HG03135 (cell line): ENCODE data around the gene STK24.
"Not testable (repeated sequence)": the region's sequence is repeated elsewhere in the genome, so short reads cannot be mapped to it uniquely, and the experiment has no call there.

Source experiments
- ATAC-seq: cut with Tn5 transposase; IDR thresholded peaks from one replicate; pipeline ENCODE4 v1.9.1; 2021; ENCODE audit warnings: mild to moderate bottlenecking, moderate library complexity; ENCODE audit not compliant: unreplicated experiment

STK24 gene

DNA sequence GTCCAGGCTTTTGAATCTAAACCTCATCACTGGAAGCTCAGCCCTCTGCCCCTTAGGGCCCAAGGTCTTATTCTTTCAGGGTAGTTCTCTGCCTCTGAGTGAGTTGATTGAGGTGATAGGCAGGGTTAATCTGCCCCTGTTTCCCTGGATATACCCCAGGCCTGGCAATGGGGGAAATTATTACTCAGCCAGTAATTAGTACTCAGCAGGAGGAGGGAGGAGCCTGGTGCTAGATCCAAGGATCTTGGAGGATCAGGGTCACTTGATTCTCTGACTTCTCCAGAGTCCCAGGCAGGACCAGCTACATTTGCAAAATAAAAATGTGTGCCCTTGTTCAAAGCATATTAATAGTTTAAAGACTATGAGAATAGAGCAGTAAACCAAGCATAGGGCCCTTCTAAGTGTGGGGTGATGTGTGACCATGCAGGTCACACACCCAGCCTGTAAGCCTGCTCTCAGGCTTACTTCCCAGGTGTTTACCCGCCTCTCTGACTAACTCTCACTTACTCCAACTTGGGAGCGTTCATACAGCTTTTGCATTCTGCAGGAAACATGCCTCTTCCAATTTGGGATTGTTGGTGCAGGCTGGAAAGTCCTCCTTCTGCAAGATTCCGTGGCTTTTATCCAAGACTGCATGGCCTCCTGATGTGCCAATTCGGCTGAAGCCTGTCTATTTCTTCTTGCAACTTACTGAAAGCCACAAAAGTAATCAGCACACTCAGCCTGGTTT is 7.9 kb upstream of the STK24 start:
- no peak for ATAC-seq

GRCh38 chr13:98582947-98583346 is 6.0 kb upstream of the STK24 start:
- ATAC-seq, result no peak

GRCh38 chr13:98581971-98582702 is 5.2 kb upstream of the STK24 start:
- no peak for ATAC-seq

DNA sequence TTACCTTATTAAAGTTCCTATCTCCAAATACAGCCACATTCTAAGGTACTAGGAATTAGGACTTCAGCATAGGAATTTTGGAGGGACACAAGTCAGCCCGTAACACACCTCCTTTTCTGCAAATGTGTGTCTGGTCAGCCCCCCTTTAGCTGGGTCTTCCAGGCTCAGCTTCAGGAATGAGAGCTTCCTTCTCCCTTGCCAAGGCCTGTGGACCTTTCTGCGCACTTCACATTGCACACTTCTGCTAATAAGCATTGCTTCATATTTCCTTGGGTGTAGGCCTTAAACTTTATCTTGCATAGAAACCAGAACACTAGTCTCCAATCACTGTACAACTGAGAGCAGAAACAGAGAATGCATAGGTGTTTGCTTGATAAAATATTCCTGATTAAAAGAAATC is 4.5 kb upstream of the STK24 start:
- ATAC-seq, result no peak

DNA sequence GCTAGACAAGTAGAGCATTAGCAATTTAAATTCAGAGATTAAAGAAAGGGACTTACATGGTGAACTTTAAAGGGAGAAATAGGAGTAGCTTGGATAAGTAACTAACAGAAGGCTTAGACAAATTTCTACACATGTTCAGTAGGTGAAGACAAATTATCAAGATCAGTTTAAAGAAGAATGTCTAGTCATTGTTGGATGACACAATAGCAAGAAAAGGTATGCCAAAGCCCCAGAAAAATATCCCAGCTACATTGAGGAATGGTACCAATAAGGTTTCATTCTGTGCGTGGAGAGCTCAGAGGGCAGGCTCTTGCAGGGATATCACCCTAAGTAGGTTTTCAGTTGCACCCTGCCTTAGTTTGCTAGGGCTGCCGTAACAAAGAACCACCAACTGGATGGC is 3.5 kb upstream of the STK24 start:
- ATAC-seq, result no peak

DNA sequence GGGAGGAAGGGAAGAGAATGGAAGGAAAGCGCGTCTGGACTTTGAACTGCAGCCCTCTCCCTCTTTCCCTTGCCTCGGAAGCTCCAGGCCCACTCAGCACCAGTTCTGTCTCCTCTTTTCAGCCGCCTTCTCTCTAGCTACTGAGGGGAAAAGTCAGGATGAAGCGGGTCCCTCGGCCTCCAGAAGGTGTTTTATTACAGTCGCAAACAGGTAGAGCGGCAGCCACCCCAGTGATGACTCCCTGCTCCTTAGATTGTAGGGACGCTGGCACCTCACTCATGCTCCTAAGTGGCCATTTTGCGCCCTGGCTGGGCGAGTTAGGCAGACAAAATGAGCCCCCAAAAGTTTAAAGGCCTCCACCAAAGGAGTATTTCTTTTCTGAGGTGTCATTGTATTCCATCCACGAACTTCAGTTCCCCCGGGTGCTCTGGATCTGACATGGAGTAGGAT is 954 bp upstream of the STK24 start:
- no peak for ATAC-seq

GRCh38 chr13:98576200-98576945 is 534 bp downstream of the STK24 start:
- ATAC-seq, result peak; percentile 35

GRCh38 chr13:98575904-98576199 is 1.1 kb downstream of the STK24 start:
- no peak for ATAC-seq

DNA sequence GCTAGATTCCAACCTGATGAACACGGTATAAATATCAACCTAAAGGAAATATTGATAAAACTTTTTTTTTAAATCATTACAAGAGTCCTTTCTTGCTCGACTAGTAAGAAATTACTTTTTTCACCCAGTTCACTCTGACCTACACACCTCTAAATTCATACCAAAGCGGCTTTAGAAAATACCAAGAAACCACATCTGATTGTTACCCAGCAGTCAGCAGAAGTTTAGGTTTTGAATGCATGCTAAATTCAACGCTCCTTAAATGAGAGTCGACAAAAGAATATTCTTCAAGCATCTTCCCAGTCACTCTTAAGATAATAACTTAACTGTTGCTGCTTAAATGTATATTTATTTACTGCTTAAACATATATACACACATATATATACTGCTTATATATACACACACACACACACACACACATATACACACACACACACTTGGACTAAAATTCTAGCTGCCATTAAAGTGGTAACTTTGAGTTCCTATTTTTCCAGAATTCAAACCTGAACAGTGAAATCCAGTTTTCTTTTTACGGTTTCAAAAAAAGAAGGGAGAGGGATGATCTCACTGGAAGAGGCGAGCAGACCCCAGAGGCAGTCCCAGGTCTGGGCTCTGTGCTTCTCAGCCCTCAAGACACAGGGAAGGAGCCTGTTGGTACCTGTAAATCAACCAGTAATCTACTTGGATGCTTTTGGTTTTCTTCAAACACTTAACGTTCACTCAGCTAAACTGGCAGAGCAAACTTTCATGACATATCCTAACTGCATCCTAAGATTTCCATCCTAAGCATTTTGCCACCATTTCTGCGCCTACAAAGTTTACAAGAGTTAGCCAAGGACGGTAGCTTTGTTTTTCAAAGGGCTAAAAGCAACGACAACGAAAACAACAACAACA is 1.7 kb downstream of the STK24 start:
- no peak for ATAC-seq

- ATAC-seq, result no peak
Measured at GRCh38 chr13:98571955-98572662, 4.8 kb downstream of the STK24 start.

- peak; percentile 83 for ATAC-seq
Measured at GRCh38 chr13:98570929-98571372, 6.0 kb downstream of the STK24 start.

DNA sequence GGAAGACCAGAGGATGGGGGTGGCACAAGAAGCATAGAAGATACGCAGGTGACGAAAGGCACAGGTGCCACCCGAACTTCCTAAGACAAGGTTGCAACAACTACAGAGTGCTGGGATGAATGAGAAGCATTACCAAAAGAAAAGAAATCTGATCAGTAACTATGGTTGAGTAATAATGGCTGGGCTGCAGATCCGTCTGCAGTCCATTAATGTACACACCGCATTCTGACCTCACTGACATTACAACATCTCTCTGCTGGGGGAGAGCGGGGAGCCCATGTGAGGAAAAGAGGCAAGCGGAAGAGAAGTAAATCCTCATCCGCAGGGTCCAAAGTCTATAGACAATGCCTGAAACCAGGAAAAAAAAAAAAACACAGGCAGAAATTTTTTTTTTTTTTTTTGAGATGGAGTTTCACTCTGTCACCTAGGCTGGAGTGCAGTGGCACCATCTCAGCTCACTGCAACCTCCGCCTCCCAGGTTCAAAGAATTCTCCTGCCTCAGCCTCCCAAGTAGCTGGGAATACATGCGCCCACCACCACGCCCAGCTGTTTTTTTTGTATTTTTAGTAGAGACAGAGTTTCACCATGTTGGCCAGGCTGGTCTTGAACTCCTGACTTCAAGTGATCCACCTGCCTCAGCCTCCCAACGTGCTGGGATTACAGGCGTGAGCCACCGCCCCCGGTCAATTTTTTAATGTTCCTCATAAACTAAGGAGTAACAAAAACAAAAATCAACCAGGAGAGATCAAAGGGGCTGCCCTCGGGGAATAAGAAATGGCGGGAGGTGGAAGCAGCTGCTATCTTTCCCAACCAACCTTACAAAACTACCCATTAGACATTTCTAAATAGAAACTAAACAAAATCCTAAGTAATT is 7.2 kb downstream of the STK24 start:
- not testable (repeated sequence) for ATAC-seq

GRCh38 chr13:98568918-98569317 is 8.0 kb downstream of the STK24 start:
- no peak for ATAC-seq

DNA sequence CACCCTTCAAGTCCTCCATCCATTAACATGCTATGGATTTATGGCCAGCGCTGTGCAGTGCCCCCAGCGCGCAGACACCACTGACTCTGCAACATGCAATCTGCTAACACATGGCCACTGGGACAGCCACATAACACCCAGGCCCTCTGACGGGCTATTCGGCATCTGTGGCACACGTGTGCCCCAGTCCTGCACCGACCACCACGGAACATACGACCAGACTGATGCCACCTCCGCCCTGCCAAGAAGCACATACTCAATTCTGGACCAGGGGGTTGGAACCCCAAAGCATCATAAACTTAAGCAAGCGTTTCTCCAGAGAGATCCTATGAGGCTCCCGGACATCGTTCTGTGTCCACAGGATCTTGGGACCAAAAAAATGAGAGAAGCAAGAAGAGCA is 9.8 kb downstream of the STK24 start:
- no peak for ATAC-seq

- ATAC-seq, result no peak
Measured at GRCh38 chr13:98565726-98566565, 11.0 kb downstream of the STK24 start.

DNA sequence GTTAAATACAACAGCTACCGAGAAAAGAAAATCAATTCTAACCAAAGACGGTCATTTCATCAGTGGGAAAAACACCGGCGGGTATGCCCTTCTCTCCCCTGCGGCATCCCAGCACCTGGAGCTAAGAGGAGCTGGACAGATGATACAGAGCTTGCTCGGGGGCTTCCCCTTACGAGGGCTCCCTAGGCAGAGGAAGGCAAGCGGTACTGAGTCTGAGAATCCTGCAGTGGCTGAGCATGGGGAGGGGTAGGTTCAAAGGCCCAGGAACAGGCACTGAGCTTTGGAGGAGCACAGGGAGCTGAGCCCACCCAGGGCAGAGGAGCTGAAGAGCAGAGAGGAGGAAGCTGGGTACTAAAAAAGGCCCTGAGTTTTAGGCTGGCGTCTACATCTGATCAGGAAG is 12.7 kb downstream of the STK24 start:
- ATAC-seq, result no peak

DNA sequence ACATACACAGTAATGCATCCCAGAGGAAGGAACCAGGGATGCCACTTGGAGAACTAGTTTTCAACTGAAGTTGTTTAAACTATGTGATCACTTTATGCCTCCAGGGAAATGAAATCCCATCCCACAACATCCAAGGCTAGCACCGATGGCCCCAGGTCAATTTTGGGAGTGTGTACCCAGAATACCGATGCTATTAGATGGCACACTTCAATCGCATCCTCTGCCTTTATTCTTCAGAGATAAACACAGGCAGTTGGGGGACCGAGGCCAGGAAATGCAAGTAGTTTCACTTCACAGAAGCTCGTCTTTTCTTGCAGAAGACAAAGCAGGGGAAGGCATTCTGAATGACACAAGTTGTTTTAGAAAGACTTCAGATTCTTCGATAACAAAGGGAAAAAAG is 13.8 kb downstream of the STK24 start:
- no peak for ATAC-seq

GRCh38 chr13:98559169-98559568 is 17.7 kb downstream of the STK24 start:
- no peak for ATAC-seq
